DOHH2 (cell line): Measurements from ENCODE around the gene CNDP1.

ENCODE experiments used
- EZH2phosphoT487 ChIP-seq: fragments of 200-600 bp; sonication (generic); IDR thresholded peaks from 2 replicates; pipeline ENCODE4 v1.6.1; 2017; ENCODE audit warnings: borderline replicate concordance, mild to moderate bottlenecking, antibody characterized with exemption, low read length, moderate library complexity, mixed read lengths
- TF ChIP-seq, protein P1 (sequence below): fragments of 200-600 bp; sonication (generic); IDR thresholded peaks from one replicate; pipeline ENCODE4 v1.5.1; 2014; ENCODE audit warnings: antibody characterized with exemption, mild to moderate bottlenecking, low read depth, low read length; ENCODE audit not compliant: poor library complexity, severe bottlenecking

DNA sequence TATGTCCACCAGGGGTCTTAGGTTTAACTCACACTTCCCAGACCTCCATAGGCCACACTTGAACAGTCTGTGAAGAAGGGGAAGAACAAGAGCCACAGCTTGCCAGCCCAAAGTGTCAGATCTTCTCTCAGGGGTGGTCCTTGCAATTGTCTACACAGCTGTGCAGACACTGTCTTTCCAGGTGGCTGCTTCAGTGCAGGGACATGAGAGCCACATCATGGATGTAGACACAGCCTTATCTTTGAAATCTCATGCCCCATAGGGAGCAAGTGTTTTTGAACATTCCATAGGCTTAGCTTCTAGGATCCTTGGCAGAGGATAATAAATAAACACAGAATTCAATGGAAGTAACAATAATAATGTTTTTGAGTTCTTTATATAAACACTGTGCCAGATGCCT is 70.1 kb downstream of the CNDP1 start:
- TF ChIP-seq, protein P1, sequence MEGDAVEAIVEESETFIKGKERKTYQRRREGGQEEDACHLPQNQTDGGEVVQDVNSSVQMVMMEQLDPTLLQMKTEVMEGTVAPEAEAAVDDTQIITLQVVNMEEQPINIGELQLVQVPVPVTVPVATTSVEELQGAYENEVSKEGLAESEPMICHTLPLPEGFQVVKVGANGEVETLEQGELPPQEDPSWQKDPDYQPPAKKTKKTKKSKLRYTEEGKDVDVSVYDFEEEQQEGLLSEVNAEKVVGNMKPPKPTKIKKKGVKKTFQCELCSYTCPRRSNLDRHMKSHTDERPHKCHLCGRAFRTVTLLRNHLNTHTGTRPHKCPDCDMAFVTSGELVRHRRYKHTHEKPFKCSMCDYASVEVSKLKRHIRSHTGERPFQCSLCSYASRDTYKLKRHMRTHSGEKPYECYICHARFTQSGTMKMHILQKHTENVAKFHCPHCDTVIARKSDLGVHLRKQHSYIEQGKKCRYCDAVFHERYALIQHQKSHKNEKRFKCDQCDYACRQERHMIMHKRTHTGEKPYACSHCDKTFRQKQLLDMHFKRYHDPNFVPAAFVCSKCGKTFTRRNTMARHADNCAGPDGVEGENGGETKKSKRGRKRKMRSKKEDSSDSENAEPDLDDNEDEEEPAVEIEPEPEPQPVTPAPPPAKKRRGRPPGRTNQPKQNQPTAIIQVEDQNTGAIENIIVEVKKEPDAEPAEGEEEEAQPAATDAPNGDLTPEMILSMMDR, result no peak
- no peak for TF ChIP-seq EZH2phosphoT487
